RWPE1 (cell line): ENCODE data around the gene NEK9.

Experiments used
- CTCF ChIA-PET: fragments of 350-600 bp; sonication (Branson Sonifier 250); formaldehyde crosslinking; extraction: SDS; loops from one replicate; lab custom pipeline; 2021; lab: Yijun Ruan, JAX
- POLR2A ChIA-PET: fragments of 400-600 bp; formaldehyde crosslinking; extraction: SDS; loops from one replicate; lab custom pipeline; 2020; ENCODE audit warnings: antibody characterized with exemption; ENCODE audit not compliant: low non-redundant PET; lab: Yijun Ruan, JAX
- DNase-seq: peaks from one replicate; pipeline ENCODE4 v3.0.0; 2012; ENCODE audit warnings: low spot score
- H3K27ac ChIP-seq: fragments of 450-650 bp; 2 replicates; pipeline ENCODE4 v1.5.1; 2017
- TF ChIP-seq, protein P1 (sequence below): fragments of 450-650 bp; conservative IDR thresholded peaks from 2 replicates; pipeline ENCODE4 v1.5.1; 2017; ENCODE audit warnings: low read depth, mild to moderate bottlenecking

NEK9 gene

DNA sequence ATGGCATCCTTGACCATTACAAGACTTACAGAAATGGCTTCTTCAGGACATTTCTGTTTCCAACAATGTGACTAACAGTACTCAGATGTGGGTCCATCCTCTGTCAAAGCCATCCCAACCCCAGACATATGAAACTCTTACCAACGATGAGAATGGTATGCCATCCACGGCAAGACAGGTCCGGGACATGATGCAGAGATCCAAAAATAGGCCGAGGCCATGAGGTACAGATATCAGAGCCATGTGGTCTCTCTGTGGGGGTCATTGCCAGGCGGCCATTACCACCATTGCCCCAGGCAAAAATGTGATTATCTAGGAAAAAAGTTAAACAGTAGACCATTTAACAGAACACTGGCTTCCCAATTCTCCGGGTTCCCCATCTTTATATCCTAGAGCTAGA is 29.9 kb downstream of the NEK9 start:
- ChIA-PET POLR2A (no interaction called here), CTCF (interaction anchor here (0.6 kb wide), 1 partner anchor 9 kb away, joined by 4 read pairs; no protein-coding TSS in a partner anchor)
- no peak for DNase-seq
- H3K27ac ChIP-seq = no peak overlapping the region
- TF ChIP-seq, protein P1, sequence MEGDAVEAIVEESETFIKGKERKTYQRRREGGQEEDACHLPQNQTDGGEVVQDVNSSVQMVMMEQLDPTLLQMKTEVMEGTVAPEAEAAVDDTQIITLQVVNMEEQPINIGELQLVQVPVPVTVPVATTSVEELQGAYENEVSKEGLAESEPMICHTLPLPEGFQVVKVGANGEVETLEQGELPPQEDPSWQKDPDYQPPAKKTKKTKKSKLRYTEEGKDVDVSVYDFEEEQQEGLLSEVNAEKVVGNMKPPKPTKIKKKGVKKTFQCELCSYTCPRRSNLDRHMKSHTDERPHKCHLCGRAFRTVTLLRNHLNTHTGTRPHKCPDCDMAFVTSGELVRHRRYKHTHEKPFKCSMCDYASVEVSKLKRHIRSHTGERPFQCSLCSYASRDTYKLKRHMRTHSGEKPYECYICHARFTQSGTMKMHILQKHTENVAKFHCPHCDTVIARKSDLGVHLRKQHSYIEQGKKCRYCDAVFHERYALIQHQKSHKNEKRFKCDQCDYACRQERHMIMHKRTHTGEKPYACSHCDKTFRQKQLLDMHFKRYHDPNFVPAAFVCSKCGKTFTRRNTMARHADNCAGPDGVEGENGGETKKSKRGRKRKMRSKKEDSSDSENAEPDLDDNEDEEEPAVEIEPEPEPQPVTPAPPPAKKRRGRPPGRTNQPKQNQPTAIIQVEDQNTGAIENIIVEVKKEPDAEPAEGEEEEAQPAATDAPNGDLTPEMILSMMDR = no peak

GRCh38 chr14:75095690-75096089 is 31.2 kb downstream of the NEK9 start:
- no peak overlapping the region for H3K27ac ChIP-seq
- ChIA-PET CTCF (interaction anchor here (0.5 to 0.6 kb wide), 2 partner anchors 147 to 261 kb away, joined by 3 read pairs; no protein-coding TSS in a partner anchor), POLR2A (no interaction called here)
- TF ChIP-seq, protein P1 = no peak
- DNase-seq = no peak

GRCh38 chr14:75094896-75095295 is 32.0 kb downstream of the NEK9 start:
- ChIA-PET POLR2A (no interaction called here), CTCF (interaction anchor here (0.5 kb wide), 1 partner anchor 143 kb away, joined by 4 read pairs; no protein-coding TSS in a partner anchor)
- no peak overlapping the region for H3K27ac ChIP-seq
- no peak for DNase-seq
- TF ChIP-seq, protein P1 = no peak

GRCh38 chr14:75092698-75093097 is 34.1 kb downstream of the NEK9 start:
- H3K27ac ChIP-seq = no peak overlapping the region
- ChIA-PET POLR2A (no interaction called here), CTCF (interaction anchor here (0.5 kb wide), 1 partner anchor 137 kb away, joined by 4 read pairs; the partner anchor contains the start of gene PGF)
- DNase-seq = no peak
- TF ChIP-seq, protein P1 = no peak

GRCh38 chr14:75091251-75091650 is 35.6 kb downstream of the NEK9 start:
- CTCF ChIA-PET = interaction anchor here (0.6 to 1.0 kb wide), 2 partner anchors 27 to 213 kb away, joined by 3 read pairs; partner anchors contain the start of gene ACYP1
- DNase-seq = no peak
- TF ChIP-seq, protein P1 = no peak
- POLR2A ChIA-PET = no interaction called here
- H3K27ac ChIP-seq = no peak overlapping the region

DNA sequence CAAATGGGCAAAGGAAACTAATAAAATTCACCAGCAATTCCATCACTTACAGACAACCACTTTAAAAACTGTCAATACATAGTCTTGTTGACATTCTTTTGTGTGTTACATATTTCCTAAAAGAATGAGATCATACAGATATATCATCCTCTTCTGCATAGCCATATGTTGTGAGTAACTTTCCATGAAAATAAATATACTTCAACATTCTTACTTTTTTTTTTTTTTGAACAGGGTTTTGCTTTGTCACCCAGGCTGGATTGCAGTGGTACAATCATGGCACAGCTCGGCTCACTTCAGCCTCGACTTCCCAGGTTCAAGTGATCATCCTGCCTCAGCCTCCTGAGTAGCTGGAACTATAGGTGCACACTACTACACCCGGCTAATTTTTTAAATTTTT is 36.5 kb downstream of the NEK9 start:
- POLR2A ChIA-PET = no interaction called here
- no peak for DNase-seq
- CTCF ChIA-PET = interaction anchor here (0.7 to 2.6 kb wide), 2 partner anchors 117 to 143 kb away, joined by 3 to 25 read pairs; no protein-coding TSS in a partner anchor
- no peak overlapping the region for H3K27ac ChIP-seq
- TF ChIP-seq, protein P1 = no peak
